ENCODE data around the gene ERG.

GRCh38 chr21:38376235-38376634 is 122.0 kb downstream of the ERG start:
- TF ChIP-seq, protein P1, sequence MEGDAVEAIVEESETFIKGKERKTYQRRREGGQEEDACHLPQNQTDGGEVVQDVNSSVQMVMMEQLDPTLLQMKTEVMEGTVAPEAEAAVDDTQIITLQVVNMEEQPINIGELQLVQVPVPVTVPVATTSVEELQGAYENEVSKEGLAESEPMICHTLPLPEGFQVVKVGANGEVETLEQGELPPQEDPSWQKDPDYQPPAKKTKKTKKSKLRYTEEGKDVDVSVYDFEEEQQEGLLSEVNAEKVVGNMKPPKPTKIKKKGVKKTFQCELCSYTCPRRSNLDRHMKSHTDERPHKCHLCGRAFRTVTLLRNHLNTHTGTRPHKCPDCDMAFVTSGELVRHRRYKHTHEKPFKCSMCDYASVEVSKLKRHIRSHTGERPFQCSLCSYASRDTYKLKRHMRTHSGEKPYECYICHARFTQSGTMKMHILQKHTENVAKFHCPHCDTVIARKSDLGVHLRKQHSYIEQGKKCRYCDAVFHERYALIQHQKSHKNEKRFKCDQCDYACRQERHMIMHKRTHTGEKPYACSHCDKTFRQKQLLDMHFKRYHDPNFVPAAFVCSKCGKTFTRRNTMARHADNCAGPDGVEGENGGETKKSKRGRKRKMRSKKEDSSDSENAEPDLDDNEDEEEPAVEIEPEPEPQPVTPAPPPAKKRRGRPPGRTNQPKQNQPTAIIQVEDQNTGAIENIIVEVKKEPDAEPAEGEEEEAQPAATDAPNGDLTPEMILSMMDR (conservative IDR thresholded peaks at IDR 0.05; ENCODE audit: low read length), result no peak
- TF ChIP-seq EZH2phosphoT487 (IDR thresholded peaks at IDR 0.05; ENCODE audit: borderline replicate concordance), result no peak
